GM21723 (cell line): Measurements from ENCODE around the gene DENND6A.
"Not testable (repeated sequence)": the region's sequence is repeated elsewhere in the genome, so short reads cannot be mapped to it uniquely, and the experiment has no call there.

Experiments used
- ATAC-seq: cut with Tn5 transposase; IDR thresholded peaks from one replicate; pipeline ENCODE4 v1.9.1; 2021; ENCODE audit warnings: mild to moderate bottlenecking, moderate library complexity; ENCODE audit not compliant: unreplicated experiment

Gene DENND6A

DNA sequence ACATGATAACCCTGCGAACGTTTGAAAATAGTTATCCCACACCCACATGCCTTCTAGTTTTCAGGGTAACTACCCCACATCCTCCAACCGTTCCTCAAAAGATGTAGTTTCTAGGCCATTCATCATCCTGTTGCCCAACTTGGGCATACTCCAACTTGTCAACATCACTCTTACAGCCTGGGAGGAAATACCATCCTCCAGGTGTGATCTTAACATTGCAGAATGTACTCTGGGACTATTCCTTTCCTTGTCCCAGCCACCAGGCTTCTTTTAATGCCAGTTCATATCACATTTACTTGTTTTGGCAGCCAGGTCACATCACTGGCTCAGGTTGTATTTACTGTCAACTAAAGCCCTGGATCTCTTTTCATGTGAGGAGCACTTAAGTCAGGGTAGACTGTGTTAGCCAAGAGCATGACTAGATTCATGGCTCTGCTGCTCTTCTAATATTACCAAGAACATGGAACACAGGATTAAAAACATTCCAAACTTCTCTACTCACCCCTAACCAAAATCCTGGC is 4.0 kb upstream of the DENND6A start:
- no peak for ATAC-seq

DNA sequence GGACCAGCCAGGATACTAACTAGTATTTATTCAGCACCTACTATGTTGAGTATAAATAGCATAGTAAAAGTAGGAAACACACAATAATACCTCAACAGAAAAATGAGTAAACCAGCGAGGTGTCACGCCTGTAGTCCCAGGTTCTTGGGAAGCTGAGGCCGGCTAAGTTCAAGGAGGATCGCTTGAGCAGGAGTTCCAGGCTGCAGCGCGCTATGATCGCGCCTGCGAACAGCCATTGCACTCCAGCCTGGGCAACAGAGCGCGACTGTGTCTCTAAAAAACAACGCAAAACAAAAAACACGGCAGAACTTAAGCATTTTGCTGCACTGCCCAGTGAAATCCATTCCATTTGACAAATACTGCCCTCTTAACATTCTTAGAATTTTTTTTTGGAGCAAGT is 1.3 kb upstream of the DENND6A start:
- ATAC-seq, result no peak

DNA sequence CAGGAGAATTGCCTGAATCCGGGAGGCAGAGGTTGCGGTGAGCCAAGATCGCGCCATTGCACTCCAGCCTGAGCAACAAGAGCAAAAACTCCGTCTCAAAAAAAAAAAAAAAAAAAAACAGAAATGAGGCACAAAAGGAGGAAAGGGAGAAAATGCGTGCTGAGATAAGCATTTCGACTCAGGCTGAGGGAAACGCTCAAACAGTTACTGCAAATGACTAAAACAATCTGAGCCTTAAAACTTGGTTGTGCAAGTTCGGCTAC is 813 bp downstream of the DENND6A start:
- ATAC-seq, result not testable (repeated sequence)

DNA sequence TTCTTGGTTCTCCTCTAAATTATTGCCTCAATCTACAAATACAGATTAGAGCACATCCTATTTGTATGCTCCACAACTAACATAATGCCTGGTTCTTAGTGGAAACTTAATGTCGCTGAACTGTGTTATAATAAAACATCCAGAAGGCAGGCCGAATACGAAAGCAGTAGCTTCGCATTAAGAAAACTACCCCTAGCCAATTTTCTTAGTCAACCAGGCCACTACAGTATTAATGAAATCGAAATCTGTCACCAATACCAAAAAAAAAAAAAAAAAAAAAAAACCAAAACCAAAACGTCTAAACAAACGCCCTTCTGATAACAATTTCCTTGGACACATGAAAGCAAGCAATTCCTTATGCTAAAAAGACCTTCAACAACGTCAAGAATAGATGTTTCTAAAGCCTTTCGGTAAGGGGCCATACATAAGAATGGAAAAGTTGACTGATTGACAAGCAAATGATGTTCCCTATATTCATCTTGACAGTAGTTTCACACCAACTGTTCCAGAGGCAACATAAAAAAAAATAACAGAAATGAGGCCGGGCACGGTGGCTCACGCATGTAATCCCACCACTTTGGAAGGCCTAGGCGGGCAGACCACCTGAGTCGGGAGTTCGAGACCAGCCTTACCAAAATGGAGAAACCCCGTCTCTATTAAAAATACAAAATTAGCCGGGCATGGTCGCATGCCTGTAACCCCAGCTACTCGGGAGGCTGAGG is 1.3 kb downstream of the DENND6A start:
- ATAC-seq, result no peak

DNA sequence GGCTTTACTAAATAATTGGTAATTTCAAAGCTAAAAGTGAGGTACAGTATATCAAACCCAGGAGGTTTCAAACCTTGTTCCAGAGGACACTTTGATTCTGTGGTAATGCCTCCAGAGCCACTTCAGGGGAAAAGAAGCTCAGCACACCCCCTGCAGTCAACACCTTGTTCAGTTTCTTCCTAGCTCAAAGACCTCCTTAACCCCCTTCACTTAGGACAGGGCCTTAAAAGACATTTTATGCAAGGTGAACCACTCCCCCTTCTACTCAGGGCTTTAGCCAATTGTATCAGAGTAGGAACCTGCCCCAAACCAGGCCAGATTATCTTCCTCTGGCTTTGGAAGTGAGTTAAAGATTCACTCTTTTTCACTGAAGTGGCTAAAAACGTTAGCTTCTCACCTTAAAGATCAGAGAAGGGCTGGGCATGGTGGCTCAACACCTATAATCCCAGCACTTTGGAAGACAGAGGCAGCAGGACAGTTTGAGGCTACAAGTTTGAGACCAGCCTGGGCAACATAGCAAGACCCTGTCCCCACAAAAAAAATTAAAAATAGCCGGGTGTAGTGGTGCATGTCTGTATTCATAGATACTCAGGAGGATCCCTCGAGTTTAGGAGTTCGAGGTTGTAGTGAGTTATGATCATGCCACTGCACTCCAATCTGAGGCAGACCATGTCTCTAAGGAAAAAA is 3.4 kb downstream of the DENND6A start:
- no peak for ATAC-seq

DNA sequence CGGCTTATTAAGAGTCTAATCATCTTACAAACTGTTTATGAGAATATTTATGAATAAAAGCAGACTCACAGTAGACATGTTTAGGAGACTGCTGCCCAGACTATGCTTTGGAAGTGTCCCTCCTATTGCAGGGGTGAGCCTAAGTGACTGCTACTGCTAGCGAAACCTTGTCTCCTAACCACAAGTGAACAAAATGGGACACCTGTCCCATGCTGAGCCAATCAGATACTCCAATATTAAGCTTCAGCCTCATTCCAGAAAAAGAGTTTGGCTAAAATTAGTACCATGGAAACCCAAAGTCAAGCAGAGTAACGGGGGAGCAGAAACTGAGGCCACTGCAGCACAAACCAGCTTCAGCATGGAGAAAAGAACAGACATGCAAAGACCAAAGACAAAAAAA is 4.6 kb downstream of the DENND6A start:
- no peak for ATAC-seq

DNA sequence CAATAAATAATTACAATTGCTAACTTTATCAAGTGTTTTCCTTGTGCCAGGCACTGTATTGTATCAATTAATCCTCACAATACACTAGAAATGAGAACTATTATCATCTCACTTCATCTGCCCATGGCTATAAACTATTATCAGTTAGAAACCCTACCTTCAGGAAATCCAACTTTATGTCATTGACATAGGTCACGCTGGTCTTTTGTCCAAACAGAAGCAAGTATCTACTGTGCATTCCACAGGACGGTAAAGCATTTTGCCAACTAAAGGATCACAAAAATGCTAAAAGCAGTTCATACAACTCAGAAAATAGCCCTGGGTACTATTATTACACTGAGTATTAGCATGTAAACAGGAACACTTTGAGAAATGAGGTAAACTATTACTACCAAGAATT is 9.6 kb downstream of the DENND6A start:
- ATAC-seq, result no peak

DNA sequence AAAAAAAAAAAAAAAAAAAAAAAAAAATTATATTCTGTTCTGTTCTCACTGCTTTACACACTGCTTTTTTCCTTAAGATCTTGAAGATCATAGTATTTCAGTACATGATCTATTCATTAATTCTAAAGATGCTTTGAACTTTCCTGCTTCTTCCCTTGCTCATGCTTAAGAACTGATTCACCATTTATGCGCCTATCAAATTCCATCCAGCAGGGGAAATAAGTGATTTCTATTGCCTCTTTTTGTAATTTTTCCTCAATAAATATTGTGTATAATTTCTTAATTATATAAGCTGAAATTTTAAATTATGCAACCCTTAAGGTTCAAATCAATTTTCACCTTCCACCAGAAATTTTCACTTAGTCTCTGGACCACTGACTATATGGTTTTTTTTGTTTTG is 10.6 kb downstream of the DENND6A start:
- no peak for ATAC-seq

DNA sequence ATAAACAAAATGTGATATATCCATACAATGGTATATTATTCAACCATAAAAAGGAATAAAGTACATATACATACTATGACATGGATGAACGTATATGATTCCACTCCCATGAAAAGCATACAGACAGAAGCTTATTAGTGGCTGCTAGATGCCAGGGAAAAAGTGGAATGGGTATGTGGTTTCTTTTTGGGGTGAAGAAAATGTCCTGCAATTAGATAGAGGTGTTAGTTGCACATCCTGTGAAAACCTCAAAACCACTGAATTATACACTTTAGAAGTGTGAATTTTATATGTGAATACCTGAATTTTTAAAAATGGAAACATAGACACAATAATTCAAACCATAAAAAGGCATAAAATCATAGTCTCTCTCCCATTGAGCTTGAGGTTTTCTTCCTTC is 11.2 kb downstream of the DENND6A start:
- ATAC-seq, result no peak

DNA sequence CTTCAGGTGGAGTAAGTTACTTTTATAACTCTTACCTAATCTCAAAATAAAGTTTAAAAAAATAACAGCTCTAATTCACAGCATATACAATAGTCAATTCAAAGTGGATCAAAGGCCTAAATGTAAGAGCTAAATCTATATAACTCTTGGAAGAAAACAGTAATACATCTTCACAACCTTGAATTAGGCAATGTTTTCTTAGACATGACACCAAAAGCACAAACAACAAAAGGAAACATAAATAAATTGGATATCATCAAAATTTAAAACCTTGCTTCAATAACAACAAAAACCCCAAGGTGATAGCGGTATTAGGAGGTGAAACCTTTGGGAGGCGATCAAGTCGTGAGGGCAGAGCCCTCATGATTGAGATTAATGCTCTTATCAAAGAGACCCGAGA is 12.8 kb downstream of the DENND6A start:
- ATAC-seq, result no peak

DNA sequence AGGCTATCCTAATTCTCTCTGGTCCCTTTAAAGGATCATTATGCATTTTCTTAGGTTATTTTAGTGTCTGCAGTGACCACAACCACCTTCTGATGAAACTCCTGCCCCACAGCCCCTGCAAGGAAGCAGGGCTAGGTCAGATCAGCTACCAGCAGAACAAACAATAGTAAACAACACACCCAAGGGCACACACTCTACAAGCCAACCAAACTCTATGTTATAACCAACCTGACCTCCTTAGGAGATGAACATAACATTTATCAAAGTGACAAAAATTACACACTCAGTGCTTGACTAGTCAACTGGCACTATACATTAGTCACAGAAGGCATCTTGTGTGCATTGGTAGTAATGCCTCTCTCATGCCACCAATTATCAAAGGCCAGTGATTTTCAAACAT is 17.3 kb downstream of the DENND6A start:
- ATAC-seq, result no peak

DNA sequence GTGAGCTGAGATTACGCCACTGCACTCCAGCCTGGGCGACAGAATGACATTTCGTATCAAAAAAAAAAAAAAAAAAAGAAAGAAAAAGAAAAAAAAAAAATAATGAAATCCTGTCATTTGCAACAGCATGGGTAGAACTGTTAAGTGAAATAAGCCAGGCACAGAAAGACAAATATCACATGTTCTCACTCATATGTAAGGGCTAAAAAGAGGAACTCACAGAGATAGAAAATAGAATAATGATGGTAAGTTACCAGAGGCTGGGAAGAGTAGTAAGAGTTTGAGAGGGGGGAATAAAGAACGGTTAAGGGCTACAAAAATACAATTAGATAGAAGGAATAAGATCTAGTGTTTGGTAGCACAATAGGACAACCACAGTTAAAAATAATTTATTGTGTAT is 19.7 kb downstream of the DENND6A start:
- no peak for ATAC-seq

DNA sequence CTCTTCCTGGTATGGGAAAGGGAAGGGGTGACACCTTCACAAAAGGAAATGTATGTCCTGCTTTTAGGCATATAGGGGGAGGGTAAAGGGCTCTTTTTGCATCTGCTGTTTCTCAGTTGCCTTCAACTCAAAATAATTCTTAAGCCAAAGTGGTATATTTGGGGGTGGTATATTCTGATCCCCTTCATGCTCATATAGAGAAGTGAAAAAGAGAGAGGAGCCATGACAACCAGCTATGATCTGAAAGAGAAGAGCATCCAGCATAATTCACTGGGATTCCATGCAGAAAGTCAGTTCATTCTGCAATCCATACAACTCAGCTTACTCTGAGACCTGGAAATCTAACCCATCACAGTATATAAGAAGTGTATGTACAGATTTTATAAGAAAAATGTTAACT is 22.3 kb downstream of the DENND6A start:
- ATAC-seq, result no peak

DNA sequence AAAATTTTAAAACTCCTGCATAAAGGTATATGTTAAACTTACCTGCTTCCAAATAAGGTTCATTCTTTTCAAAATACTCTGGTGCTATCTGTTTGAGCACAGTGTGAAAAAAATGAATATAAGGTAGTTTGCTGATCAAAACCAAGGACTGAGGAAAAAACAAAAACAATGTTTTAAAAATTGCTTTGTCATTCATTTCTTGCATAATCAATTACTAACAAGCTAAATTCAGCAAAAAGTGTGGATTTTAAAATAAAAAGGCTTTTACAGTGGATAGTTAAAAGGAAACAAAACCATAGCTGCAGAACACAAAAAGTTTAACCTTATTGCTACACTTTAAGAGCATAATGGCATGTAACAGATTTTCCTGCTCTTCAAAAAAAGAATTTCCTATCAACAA is 31.5 kb downstream of the DENND6A start:
- ATAC-seq, result no peak

DNA sequence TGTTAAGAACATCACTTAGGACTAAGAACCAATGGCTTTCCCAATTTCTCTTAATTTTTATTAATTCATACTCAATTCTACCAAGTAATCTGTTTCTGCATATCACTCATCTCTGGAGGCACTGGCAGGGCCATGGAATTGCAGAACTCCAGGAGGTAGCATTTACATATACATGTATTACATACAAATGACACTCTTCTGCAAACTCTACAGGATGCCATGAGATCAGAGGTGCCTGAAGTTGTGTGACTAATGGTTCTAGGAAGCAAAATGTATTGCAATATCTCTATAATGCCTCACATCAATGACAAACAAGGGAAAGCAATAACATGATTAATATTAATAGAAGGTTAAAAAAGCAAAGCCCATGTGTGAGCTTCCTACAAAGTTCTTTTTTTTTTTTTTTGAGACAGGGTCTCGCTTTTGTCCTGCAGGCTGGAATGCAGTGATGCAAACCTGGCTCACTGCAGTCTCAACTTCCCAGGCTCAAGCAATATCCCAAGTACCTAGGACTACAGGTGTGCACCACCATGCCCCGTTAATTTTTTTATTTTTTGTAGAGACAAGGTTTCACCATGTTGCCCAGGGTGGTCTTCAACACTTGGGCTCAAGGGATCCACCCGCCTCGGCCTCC is 33.0 kb downstream of the DENND6A start:
- ATAC-seq, result no peak

DNA sequence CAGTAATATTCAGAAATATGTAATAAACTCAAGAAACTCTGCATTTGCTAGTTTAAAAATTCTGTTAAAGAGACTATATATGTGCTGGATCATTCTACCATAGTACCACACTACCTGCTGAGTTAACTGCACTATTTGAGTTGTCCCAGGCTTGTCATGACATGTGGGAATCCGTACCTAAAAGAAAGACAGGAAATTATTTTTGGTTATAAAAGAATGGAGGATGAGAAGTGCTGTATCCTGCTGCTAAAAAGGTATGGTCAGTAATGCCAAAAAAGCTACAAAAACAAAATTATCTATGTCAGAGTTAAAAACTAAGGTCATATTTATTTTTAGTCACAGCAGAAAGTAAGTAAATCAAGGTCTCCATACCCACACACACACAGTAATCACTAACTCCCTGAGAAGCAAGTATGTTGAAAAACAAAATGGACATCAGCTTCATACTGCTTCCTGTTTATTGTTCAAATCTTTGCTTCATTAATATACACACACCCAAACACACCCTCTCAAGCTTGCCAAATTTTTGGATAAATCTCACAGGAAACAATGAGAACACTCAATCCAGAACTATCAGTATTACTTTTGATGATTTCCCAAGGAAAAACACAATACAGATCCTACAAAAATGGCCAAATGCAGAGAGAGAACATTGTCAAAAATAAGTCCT is 33.7 kb downstream of the DENND6A start:
- no peak for ATAC-seq

DNA sequence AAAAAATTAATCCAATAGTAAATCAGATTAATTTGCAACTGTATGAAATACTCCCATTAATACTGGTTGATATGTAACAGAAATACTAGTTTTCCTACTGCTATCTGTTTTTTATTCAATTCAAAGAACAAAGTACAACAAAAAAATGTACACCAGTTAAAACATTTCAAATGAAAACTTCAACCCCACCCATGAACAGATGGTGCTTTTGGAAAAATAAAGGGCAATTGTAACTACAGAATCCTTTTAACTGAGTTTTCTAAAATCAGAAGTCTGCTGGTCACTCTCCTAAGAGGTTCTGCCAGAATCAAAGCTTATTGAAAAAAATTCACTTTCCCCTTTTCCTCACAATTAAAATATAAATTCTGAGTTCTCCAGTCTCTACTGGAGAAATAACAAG is 34.3 kb downstream of the DENND6A start:
- no peak for ATAC-seq

DNA sequence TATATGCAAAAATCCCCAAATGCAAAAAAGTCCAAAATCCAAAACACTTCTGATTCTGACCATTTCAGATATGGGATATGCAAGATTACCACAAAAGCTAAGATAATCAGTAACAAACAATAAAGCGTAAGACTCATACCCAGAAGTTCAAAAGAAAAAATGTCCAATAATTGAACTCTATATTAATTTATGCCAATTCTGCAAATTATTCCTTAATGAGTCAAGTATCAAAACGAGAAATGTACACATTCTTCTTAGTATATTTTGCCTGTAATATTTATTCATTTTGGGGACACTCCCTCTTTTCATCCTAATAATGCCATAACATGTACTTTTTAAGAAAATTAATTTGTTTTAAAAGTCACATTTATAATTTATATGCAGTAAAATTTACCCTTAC is 37.1 kb downstream of the DENND6A start:
- ATAC-seq, result no peak

DNA sequence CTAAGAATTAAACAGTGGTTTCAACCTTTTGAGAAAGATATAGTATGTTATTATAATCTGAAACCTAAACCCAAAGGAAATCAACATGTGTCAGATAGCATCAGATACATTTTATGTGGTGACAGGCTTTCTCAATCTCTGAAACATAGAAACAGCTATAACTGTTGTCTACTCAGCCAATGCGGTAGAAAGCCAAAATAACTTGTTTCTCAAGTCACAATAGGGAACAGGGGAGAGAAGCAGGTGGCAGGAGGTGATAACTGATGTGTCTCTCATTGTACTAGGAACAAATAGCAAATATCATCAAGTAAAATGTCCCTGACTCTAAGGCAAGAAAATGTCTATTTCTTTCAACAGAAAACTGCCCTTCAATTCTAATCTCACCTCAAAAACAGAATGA is 38.6 kb downstream of the DENND6A start:
- no peak for ATAC-seq

DNA sequence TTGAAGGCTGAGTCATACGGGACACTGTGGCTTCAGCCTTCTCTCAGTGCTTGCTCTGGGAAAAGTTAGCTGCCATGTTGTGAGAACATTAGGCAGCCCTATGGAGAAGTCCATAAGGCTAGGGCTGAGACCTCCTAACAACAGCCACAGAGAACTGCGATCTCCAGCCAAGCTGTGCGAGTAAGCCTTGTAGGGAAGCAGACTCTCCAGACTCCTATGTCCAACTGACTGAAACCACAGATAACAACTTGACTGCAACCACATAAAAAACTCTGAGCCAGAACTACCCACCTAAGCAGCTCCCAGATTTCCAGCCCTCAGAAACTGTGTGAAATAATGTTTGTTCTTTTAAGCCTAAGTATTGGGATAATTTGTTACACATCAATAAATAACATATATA is 40.7 kb downstream of the DENND6A start:
- ATAC-seq, result no peak

DNA sequence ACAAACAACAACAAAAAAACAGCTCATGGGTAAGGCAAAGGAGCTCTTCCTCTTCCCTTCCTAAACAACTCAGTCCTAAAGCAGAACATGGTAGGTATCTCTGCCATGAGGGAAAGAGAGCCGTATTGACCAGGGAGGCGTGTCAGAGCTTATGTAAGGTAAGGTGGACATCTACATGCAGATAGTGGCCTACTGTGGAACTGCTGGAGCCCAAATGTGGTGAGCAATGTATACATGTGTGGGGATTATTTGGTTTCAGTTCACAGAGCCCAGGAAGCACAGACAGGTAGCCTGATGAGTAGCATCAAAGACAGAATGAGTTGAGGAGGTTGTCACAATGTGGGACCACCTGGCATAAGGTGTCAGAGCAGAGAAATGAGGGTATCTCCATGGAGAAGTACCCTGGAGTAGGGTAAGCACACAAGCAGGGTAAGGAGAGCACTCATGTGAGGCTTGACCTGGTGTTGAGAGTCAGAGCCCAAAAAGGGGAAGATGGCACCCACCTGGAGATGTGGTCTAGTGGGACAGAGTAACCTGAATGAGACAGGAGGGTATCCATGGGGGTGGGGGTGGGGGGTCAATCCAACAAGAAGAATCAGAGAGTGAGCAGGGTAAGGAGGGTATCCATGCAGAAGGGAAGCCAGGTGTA is 45.5 kb downstream of the DENND6A start:
- no peak for ATAC-seq
